Anterior cingulate cortex (tissue), 58 donors: ENCODE results near the gene SCNN1A.

Source experiments
- DNase-seq, 58 donors: peaks; one replicate each; lab custom pipeline; 2025; lab: John Stamatoyannopoulos, UW

SCNN1A gene

DNA sequence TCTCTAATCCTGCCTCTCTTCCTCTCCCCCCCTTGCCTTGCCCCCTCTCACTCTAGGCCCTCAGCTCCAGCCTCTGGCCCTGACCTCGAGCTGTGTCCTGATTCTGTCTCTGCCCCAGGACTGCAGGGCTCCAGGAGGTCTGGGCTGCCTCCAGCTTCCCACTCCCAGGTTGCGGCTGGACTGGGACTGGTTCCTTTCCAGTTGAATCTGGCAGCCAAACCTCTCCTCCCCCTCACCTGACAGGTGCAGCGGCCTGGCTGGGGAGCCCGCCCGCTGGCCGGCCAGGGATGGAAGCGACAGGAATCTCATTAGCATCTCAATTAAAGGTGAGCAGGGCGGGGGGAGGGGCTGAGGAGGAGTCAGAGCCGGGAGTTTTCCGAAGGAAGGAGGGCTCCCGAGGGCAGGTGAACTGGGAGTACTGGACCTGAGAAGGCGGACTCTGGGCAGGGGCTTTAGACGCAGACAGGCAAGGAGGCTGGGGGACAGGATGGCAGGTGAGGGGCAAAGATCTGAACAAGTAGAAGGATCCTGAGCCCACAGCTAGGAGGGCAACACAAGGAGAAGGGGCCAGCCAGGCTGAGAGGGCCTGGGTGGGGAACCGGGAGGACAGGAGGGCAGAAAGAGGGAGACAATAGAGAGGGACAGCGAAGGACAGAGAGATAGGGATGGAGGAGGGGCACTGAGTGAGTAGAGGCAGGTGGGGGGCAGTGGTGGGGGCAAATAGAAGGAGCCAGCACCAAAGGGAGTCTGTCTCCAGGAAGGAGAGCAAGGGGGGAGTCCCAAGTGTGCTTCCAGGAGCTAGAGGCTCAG, at the start of gene SCNN1A:
TSS of gene SCNN1A (minus strand) at position 295 of the 810 bp plus-strand sequence. CDS start 780 bp downstream, outside the sequence.
- DNase-seq = no peak

DNA sequence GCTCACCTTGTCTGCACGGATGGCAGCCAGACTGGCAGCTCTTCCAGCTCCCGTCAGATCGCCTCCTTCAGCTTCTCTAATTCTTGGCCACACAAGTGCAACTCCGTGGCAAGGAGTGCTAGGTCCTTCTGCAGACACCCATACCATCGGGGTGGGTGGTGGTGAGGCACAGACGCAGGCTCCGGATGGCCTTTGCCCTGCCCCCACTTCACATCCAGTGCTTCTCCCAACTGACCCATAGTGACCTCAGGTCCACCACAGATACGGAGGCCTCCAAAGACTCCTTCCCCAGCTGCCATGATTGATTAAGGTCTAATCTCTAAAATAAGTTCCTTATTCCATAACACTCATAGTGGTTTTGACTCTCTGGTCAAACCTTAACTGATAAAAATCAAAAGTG, 49.5 kb upstream of the SCNN1A start:
- DNase-seq = no peak

DNA sequence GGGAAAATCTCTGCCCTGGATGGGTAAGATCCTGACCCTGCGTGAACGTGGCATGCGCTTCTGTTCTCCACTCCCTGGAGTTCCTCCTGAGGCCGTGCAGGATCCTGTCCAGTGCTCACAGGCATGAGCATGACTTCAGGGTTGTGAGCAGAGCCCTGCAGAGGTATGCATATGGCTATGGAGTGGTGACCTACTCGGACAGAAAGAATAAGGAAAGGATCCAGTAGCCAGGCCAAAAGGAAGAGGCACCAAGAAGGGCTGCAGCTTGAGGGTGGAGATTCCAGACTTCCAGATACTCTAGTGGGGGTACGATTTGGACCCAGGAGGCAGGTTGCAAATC, 48.6 kb upstream of the SCNN1A start:
- no peak for DNase-seq

DNA sequence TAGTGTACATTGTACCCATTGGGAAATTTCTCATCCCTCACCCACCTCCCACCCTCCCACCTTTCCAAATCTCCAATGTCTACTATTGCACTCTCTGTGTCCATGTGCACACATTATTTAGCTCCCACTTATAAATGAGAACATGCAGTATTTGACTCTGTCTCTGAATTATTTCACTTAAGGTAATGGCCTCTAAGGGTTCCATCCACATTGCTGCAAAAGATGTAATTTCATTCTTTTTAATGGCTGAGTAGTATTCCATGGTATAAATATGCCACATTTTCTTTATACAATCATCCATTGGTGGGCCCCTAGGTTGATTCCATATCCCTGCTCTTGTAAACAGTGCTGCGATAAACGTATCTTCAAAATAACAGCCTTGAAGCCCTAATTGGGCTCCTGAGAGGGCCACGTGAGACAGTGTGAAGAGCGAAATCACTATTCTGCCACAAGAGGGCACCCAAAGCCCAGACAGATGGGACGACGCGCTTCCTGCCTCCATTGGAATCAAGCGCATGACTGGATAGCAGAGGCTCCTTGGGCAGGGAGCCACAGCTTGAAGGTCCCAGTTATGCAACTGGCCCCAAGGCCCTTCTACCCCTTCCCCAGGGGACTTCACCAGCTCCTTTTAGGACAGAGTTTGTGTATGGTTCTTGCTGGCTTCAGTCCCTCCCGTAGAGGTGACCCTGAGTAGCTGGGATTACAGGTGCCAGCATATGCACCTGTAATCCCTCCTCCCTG, 48.1 kb upstream of the SCNN1A start:
- peak in 53 of 58 donors; percentile 11 to 85 (median 56) for DNase-seq

DNA sequence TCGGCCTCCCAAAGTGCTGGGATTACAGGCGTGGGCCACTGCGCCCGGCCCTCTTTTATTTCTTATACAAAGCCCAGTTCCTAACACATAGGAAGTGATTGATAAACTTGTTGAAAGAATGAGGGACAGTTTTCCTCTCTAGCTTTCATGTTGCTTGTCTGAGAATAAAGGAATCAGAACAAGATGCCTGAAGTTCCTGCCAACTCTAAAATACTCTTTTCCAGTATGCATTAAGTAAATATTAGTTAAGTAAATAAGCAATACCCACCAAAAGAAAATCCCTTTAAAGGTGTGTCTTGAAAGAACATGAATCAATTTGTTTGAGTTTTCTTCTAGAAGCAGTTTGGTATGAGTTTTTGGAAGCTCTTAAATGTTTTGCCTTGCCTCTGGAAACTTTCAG, 45.0 kb upstream of the SCNN1A start:
- no peak for DNase-seq

DNA sequence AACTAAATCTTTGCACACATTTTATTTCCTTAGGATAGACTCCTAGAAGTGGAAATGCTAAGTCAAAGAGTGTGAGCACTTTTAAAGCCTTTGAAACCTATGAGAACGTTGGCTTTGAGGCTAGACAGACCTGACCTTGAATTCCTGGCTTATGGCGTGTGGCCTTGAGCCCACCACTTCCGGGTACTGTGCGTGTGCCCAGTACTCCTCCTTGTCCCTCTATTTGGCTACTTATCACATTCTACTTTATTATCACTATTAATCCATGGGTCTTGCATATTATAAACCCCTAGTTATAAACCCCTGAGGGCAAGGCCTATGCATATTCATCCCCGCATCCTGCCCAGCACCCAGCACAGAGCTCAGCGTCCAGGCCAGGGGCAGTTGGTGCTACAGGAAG, 43.4 kb upstream of the SCNN1A start:
- DNase-seq = no peak

DNA sequence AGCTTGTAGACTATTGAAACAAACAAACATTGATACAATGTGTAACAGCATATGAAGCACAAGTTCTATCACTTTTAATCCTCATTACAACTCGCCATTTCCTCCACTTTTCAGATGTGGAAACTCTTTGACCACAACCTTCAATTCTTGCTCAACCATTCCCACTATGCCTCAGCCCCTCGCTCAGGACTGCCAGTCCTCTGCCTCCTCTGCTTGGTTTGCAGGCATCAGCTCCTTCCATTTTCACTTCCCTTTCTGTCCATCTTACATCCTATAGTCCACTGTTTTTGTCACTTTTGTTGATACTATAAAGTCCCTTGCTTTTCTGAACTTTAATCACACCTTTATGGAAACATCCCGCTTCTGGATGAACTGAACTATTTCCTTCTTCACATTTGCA, 41.2 kb upstream of the SCNN1A start:
- peak in 3 of 58 donors; percentile 8 to 36 (median 27) for DNase-seq

DNA sequence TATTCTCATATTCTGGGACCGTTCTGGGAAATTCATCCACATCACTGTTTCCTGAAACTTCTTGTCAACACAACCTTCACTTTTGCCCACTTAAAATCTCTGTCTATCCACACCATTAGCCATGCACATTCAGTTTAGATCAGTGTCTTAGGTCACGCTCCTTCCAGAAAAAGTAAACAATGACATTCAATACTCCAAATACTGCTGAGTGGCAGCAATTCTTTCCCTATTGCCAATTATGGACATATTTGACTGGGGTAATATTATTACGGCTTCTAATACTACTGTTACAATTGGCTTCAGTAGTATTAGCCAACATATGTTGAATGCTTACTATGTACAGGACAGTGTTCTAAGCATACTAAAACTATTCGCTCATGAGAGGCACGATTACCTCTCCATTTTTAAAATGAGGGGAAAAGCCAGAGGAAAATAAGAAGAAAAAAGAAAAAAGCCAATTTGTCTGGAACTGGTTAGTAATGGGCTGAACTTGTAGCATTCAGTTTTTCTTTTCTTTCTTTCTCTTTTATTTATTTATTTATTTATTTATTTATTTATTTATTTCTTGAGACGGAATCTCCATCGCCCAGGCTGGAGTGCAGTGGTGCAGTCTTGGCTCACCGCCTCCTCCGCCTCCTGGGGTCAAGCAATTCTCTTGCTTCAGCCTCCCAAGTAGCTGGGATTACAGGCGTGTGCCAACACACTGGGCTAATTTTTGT, 32.0 kb upstream of the SCNN1A start:
- no peak for DNase-seq

DNA sequence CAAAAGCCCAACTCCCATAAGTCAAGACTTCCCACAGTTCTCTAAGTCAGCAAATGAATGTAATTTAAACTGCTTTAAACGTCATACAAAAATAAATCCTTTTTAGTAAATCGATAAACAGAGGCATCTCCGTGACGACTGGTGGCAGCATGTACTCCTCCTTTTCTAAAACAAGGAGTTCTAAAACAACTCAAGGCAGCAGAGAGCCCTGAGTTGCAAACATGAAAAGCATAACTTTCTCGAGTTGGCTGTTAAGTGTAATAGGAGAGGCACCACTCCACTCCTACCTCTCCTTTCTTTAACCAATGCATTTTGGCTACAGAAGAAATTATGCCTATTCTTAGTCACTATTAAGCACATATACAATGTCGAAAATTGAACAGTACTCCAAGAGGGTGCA, 30.6 kb upstream of the SCNN1A start:
- DNase-seq = no peak

DNA sequence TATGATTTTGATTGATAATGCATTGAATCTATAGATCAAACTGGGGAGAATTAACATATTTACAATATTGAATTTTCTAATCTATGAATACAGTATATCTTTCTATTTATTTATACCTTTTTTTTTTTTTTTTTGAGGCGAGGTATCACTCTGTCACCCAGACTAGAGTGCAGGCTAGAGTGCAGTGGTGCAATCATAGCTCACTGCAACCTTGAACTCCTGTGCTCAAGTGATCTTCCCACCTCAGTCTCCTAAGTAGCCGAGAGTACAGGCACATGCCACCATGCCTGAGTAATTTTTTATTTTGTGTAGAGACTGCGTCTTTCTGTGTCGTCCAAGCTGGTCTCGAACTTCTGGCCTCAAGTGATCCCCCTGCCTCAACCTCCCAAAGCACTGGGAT, 29.0 kb upstream of the SCNN1A start:
- DNase-seq = no peak

DNA sequence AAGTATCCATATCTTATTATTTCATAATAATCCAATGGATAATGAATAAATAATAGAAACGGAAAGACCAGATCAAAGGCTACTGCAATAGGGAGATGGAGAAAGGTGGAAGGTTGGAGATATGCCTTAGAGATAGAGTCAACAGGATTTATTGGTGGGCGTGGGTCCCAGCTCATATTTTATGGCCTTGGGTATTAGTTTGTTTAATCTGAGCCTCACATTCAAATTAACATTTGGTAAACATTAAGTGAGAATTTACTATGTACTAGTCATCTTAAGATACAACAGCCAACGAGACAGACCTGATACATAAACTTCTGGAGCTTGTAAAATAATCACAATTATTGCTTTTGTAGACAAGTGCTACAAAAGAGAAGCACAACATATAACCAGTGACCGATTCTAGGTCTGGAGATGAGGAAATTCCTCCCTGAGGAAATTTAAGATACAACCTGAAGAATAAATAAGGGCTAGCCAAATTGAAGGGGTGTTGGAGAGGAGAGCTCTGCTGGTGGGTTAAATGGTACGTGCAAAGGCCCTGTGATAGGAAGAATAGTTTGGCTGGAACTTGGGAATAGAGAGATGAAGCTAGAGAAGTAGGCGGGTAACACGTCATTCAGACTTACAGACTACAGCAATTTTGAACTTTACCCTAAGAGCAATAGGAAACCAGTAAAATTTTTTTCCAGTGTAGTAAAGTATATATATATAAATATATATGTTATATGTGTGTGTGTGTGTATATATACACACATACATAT, 24.7 kb upstream of the SCNN1A start:
- no peak for DNase-seq

DNA sequence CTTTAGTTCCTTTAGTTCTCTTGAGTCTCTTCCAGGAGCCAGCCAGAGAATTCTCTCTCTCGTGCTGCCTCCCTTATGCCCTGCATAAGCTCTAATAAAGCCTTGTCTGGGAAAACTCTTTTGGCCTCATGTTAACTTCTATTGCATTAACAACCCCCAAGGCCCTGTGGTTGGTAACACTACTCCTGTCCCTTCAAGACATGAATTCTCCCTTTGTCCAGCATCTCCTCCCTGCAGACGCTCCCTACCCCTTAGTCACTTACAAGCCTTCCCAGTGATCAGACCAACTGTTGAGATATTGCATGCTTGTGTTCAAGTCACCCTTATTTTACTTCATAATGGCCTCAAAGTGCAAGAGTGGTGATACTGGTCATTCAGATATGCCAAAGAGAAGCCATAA, 20.7 kb upstream of the SCNN1A start:
- no peak for DNase-seq

DNA sequence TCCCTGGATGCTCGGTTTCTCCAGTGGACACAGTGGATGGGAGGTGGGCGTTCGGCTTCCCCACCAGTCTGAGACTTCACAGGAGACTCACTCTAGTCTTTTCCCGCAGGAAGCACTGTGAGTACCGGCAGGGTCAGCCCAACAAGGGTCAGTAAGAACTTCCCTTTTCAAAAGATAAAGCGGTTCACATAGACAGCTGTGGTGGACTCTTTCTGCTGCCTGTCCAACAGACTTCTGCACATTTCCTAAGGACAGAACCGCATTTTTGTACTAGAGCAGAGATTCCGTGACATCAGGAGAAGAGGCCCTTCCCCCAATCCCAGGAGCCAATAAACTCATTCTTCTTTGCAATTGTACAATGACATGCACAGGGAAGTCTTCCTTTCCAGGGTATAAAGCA, 19.0 kb upstream of the SCNN1A start:
- peak in 3 of 58 donors; percentile 20 to 42 (median 22) for DNase-seq

DNA sequence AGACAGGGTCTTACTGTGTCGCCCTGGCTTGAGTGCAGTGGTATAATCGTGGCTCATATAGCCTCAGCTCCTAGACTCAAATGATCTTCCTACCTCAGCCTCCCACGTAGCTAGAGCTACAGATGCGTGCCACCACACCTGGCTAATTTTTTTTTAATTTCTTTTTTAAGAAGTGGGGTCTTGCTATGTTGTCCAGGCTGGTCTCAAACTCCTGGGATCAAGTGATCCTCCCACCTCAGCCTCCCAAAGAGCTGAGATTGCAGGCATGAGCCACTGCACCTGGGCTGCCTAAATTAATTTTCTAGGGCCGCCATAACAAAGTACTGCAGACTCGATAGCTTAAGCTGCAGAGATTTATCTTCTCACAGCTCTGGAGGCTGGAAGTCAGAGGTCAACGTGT, 17.7 kb upstream of the SCNN1A start:
- no peak for DNase-seq

DNA sequence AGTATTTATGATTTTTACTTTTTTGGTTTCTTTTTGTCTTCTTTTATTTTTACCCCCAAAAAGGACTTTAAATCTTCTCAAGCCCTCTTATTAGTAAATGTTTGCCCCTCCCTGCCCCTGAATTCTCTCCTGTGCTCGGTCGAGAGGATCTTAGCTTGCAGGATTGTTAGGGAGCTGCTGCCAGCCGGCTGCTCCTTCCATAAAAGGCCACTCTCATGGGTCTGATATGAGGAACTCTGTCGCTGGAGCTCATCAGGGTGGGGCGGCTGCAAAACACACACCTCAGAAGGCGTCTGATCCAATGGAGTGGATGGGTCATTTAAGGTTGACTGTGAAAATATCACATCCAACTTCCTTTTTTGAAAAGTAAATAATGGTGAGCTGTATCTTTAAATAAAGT, 17.1 kb upstream of the SCNN1A start:
- no peak for DNase-seq

DNA sequence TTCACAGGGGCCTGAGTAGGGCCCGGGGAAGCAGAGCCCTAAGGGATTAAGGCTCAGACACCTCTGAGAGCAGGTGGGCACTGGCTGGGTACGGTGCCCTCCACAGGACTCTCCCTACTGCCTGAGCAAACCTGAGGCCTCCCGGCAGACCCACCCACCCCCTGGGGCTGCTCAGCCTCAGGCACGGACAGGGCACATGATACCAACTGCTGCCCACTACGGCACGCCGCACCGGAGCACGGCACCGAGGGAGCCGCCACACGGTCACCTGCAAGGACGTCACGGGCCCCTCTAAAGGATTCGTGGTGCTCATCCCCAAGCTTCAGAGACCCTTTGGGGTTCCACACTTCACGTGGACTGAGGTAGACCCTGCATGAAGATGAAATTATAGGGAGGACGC, 15.7 kb upstream of the SCNN1A start:
- DNase-seq = no peak

DNA sequence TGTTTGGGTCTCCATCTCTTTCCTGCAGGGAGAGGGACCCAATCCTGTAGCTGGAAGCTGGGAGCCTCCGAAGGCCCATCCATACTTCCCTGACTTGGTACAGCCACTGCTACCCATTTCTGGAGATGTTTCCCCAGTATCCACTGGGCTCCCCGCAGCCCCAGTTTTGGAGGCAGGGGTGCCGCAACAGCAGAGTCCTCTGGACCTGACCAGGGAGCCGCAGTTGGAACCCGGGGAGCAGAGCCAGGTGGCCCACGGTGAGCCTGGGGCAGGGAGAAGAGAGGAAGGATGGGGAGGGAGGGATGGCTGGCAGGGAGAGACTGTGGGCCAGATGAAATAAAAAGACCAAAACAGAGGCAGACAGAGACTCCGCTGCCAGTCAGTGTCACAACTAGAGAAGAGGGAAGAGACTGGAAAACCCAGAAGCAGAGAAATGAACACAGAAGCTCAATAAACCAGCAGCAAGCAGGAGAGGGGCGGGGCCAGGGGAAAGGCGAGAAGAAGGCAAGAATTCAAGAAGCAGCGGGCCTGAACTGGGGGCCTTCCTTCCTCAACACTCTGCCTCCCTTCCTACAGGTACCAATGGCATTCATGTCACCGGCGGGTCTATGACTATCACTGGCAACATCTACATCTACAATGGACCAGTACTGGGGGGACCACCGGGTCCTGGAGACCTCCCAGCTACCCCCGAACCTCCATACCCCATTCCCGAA, 14.9 kb upstream of the SCNN1A start:
- no peak for DNase-seq

DNA sequence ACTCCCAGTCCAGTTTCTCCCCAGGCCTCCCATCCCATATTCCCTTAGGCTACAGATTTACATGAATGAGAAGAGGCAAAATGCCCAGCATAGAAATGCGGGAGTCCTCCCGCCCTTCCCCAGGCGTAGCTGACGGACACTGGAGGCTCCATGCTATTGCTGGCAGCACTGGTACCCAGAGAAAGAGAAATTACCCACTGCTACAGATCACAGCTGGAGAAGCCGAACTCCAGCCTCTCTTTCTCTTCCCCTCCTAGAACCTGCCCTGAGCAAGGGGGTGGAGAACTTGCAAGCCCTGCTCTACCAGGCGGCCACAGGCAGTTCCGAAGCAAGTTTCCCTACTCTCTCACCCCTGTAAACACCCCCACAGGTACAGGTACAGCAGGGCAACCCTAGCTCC, 12.2 kb upstream of the SCNN1A start:
- no peak for DNase-seq

DNA sequence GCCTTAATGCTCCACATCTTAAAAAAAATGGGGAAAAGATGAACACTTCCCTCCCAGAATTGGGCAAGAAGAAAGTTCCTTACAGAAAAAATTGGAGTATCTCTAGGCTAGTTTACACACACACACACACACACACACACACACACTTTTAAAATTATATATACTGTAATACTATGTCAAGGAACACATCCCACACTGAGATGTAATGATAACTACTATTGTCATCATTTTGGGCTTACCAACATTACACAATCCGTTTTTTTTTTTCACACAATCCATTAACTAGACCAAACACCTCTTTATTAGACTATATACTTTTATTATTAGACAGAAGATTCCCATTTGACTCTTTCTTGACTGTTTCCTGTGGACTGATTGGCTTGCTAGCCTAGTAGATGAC, 11.1 kb upstream of the SCNN1A start:
- DNase-seq = no peak

DNA sequence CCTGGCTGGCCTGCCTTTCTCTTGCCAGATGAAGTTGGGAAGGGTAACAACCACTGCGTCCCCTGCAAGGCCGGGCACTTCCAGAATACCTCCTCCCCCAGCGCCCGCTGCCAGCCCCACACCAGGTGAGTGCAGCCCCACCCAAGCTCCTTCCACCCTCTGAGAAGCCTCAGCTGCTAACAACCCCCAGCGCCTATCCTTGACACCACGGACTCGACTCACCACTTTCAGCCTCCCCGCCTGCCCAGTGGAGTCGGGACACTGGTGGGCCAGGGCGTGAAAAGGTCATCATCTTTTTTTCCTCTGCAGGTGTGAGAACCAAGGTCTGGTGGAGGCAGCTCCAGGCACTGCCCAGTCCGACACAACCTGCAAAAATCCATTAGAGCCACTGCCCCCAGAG, 10.7 kb upstream of the SCNN1A start:
- no peak for DNase-seq
